Measurements from ENCODE around the gene DDX52.
A peak's percentile ranks its signal among the peaks of the same experiment; 100 is the strongest.
"Not testable (repeated sequence)": the region's sequence is repeated elsewhere in the genome, so short reads cannot be mapped to it uniquely, and the experiment has no call there.

The DDX52 gene, protein sequence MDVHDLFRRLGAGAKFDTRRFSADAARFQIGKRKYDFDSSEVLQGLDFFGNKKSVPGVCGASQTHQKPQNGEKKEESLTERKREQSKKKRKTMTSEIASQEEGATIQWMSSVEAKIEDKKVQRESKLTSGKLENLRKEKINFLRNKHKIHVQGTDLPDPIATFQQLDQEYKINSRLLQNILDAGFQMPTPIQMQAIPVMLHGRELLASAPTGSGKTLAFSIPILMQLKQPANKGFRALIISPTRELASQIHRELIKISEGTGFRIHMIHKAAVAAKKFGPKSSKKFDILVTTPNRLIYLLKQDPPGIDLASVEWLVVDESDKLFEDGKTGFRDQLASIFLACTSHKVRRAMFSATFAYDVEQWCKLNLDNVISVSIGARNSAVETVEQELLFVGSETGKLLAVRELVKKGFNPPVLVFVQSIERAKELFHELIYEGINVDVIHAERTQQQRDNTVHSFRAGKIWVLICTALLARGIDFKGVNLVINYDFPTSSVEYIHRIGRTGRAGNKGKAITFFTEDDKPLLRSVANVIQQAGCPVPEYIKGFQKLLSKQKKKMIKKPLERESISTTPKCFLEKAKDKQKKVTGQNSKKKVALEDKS

DNA sequence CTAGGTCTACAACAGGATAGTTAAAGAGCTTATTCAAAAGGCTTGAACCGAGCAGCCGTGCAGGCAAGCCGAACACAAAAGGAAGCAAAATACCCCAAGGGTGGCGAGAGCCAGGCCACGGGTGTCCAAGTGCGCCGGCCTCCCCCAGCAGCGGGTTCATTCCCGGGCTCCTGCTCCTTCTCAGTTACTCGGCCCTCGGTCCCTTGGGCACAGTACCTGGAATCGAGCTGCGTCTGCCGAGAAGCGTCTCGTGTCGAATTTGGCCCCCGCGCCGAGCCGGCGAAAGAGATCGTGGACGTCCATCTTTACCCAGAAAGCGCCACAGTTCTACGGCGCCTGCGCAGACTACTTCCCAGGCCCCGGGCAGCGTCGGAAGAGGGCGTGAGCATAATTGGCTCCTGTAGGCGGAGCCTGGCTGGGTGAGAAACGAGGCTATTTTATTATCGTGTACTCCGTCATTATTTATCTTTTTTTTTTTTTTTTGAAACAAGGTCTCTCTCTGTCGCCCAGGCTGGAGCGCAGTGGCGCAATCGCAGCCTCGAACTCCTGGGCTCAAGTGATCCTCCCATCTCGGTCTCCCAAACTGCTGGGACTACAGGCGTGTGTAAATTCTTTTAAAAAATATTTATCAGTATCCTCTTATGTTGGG is at the start of gene DDX52:
TSS of gene DDX52 (minus strand) at position 329 of the 649 bp plus-strand sequence. CDS start at position 303, 26 bp downstream.
- DNase-seq (ENCODE audit: low read depth in 2 of 3, low spot score in 1 of 3), result peak; percentile 73 to 86 (median 78)

DNA sequence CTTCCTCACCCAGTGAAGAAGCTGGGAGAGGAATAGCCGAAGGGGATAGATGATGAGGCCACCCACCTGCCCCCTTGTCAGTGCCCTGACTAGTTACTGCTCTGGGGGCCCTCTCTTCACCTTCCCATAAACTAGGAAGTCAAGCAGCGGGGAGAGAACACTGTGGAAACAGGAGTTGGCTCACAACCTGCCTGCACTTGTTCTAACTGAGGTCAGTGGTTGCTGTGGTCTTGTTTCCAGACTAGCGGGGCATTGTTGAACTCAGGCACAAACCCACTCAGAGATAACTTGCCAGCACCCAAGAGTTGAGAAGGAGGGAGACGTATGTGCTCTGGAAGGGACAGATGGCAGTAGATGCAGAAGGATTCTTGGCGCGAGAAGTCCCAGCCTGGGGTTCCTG is 48.6 kb upstream of the DDX52 start:
- no peak for DNase-seq (ENCODE audit: low read depth in 2 of 3, low spot score in 1 of 3)

DNA sequence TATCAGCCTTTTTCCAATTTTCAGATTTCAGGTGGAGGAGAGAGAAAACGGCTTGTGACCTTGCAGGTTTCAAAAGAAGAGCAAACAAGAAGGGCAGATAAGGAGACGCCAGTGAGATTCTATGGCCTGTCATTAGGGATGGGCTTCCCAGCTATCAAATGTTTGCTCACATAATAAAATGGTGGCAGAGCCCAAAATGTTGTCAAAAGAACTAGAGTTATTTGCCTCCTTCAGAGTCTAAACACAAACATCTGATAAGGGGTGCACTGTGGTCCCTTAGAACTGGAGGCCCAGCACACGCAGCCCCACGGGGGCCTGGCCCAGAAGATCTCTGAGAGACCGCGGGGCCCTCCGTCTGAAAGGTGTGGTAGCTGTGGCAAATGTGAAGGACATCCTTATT is 46.1 kb upstream of the DDX52 start:
- DNase-seq (ENCODE audit: low read depth in 2 of 3, low spot score in 1 of 3), result no peak

DNA sequence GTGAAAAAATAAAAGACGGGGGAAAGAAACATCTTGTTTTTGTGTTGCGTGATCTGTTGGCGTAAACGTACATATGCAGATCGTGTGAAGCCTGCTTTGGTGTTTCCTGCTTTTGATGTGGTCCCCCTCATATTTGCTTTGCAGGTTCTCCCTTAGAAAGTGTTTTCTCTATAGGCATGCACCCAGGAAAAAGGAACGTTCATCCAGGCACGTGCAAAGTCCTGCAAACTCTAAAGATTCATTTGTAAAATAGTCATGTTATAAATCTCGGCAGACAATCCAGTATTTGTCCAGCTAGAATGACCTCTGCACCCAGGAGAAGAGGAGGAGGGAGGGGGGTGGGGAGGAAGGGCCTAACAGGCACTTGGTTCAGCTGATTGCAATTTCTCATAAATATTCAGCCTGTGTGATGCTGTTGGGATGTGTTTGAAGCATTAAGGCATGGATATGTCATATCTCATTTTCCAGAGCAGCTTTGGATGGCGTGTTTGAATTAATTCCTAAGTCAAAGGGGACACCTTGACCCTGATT is 40.3 kb upstream of the DDX52 start:
- DNase-seq (ENCODE audit: low read depth in 2 of 3, low spot score in 1 of 3), result no peak

DNA sequence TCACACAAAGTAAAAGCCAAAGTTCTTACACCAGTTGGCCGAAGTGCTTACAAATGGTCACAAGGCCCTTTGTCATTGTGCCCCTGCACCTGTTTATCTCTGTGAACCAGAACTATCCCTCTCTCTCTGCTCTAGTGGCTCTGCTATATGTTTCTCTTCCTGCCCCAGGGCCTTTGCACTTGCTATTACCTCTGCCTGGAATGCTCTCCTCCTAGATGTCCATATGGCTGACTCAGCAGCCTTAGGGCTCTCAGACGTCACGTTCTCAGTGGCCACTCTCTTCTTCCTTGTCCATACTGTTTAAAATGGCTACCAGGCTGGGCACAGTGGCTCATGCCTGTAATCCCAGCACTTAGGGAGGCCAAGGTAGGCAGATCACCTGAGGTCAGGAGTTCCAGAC is 38.8 kb upstream of the DDX52 start:
- no peak for DNase-seq (ENCODE audit: low read depth in 2 of 3, low spot score in 1 of 3)

DNA sequence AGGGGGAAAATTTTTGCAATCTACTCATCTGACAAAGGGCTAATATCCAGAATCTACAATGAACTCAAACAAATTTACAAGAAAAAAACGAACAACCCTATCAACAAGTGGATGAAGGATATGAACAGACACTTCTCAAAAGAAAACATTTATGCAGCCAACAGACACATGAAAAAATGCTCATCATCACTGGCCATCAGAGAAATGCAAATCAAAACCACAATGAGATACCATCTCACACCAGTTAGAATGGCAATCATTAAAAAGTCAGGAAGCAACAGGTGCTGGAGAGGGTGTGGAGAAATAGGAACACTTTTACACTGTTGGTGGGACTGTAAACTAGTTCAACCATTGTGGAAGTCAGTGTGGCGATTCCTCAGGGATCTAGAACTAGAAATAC is 36.7 kb upstream of the DDX52 start:
- DNase-seq (ENCODE audit: low read depth in 2 of 3, low spot score in 1 of 3), result not testable (repeated sequence)

DNA sequence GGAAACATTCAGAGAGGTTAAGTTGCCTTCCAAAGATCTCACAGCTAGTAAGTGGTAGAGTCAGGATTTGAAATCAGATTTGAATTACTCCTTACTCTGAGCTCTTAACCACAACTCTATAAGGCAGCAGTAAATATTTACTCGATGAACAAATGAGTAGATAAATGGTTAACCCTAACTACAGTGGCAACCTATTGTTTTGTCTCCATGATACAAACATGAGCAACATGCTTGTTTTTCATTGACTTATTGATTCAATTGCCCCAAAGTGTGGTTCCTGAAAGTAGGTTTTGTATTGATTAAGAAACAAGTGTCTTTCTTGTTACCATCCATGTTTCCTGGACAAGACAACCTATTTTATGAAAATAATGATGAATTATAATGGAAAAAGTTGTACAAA is 34.8 kb upstream of the DDX52 start:
- DNase-seq (ENCODE audit: low read depth in 2 of 3, low spot score in 1 of 3), result no peak

DNA sequence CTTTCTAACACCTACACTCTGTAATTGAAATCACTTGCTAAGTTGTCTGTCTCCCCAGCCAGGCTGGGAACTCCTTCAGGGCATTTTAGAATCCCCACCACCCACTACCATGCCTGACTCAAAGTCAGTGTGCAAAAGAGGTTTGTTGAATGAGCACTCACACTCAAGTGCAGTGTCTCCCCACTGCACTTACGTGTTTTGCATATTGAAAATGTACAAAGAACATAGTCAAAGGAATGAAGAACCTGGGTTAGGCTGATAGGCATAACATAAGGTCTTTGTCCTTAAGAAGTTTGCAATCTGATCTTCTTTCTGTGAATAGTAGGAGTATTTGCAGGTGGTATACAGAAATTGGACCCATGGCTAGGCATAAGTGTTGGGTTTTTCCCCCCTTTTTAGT is 33.8 kb upstream of the DDX52 start:
- DNase-seq (ENCODE audit: low read depth in 2 of 3, low spot score in 1 of 3), result no peak

DNA sequence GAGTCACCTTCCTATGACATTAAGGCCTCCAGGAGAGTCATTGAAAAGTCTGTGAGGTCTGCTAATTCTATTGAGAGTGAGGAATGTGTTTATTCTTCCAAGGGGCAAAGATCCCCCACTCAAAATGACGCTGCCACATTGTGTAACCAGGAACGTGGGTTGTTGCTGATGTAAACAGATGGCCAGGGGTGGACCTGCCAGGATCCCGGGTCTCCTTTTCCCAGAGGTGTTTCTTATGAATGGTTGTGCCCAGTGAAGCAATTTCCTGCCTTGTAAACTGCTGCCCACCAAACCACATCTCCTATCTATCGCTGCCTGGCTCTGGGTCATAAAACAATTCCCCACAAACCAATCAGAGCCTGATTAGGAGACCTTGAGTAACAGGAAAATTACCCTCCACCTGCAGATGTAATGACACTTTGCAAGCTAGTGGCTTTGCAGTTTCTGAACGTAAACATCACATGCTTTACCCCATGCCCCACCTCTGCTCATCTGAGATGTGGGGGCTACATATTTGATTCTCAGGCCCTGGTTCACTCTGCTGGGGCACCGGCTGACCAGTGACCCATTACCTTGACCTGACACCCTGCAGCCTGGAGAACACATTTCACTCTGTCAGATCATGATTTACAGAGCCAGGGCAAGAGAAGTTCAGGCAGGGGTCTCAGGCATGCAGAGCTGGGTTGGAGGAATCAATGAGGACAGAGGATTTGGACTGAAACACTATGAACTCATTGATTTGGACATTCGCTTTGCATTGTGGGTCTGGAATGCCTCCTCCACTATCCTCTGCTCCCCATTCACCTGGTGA is 33.1 kb upstream of the DDX52 start:
- DNase-seq (ENCODE audit: low read depth in 2 of 3, low spot score in 1 of 3), result no peak

DNA sequence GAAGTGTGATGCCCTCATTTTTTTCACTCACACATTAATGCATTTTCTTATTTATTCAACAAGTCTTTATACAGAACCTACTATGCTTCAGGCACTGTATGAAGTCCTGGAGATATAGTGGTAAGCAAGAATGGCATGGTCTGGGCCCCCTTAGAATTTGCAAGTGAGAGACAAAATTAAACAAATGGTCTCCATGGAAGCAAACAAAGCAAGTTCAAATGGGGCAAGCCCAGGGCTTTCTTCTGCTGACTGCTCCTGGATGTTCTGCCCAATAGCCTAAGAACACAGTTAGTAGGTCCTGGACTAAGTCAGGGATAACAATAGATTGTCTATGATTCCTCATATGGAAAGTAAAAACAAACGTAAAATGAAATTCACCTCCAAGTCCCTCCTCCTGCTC is 31.3 kb upstream of the DDX52 start:
- DNase-seq (ENCODE audit: low read depth in 2 of 3, low spot score in 1 of 3), result no peak

DNA sequence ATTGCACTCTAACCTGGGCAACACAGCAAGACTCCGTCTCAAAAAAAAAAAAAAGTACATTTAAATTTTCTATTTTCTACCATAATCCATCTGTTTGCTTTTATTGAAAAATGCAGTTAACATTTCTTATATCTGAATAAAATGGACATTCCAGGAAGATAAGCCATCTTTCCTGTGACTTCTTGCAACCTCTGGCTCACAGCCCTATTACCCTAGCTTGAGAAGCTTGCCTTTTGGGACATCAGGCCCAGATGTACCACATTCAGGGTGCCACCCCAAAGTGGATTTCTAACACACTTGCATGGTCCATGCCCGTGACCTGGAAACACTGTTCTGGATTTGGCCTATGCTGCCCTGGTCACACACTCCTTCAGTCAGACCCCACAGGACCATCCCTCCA is 30.1 kb upstream of the DDX52 start:
- DNase-seq (ENCODE audit: low read depth in 2 of 3, low spot score in 1 of 3), result no peak

DNA sequence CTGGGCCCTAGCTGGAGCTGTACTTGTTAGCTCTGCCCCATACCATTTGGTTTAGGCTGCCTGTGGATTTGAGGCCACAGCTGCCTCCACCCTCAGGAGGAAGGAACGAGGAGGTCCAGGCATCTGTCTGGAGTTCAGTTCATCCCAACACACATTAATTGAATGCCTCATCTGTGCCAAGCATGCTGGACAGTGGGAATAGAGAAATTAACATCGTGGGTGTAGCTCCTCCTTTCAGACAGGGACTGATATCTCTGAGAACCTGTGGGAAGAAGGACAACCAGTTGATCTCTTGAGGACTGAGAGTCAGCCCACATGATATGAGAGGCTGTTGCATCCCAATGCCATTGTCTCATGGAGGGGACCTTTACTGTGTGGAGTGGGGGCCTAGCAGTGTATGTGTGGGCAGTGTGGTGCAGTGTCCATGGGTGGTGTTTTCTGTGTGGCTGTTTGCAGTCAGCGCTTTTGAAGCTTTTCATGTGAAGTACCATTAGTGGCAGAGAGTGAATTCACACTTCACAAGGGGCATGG is 29.4 kb upstream of the DDX52 start:
- no peak for DNase-seq (ENCODE audit: low read depth in 2 of 3, low spot score in 1 of 3)

DNA sequence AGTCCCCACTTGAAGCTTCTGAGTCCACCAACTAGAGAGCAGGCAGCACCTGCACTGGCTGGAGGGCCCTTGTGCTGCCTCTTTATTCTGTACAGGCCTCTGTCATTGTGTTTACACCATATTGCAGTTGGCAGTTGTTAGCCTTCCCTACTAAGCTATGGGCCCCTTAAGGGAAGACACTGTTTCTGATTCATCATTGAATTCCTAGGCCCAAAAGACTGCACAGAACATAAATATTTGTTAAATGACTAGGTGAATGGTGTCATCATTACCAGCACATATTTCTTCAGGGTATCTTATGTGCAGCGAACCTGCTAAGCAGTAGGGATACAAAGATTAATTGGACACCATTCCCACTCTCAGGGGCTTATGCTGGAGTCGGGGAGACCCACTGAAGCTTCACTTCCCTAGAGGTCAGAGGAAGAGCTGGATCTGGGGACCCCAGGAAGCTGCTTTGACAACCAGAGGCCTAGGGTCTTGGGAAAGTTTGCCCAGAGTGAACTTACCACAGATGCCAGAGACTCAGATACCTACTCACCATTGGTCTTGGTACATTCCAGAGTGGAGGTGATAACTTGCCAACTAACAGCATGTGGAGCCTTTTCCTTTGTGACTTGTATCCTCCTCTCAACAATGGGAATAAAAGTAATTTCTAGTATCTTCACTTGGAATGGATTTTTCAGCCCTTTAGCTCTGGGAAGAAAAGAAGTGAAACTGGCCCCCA is 28.7 kb upstream of the DDX52 start:
- DNase-seq (ENCODE audit: low read depth in 2 of 3, low spot score in 1 of 3), result no peak

DNA sequence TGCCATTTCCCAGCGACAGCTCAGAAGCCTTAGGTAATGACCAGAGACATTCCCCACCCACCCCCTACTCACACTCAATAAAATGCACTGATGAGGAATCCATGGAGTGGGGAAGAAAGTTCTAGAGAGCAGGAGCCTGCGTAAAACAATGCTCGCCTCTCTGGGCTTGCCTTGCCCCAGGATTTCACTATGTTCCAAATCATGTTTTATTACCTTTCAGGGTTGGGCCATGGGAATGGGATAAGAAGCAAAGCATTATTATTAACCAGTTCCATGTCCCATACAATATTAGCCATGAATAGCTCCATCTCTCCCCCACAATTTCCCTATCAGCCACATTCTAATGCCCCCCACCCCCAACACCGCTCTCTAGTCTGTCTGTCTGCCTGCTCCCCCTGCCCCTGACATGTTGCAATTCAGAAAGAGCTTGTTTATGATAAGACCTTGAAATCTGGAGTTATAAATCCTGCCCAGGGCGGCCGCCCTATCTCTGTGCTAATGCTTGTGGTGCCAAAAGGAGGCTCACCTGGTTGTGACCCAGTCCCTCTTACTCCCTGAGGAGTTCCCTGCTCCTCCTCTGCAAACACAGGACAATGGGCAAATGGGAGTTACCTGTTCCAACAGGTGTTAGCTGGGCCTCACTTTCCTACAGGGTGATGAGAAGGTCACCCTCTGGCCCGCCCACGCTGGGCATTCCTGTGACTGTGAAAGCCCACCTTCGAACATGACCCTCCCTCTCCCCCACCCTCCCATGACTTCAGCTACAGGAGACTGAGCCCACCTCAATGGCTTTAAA is 28.0 kb upstream of the DDX52 start:
- no peak for DNase-seq (ENCODE audit: low read depth in 2 of 3, low spot score in 1 of 3)

DNA sequence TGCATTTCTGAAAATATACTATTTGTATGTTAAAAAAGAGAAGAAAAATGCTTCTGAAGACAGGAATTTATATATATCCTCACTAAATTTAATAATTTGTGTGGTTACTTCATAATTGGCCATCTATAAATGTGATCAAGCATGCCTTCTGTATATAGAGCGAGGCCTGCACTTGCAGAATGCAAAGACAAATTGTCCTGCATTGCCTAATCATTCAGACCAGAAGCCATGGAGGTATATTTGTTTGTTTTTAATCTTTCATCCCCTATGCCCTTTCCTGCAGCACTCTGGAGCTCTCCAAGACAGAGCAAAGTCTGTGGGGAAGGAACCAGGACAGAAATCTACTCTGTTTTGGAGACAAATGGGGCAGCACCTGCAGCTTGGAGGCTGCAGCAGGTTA is 23.8 kb upstream of the DDX52 start:
- DNase-seq (ENCODE audit: low read depth in 2 of 3, low spot score in 1 of 3), result no peak

DNA sequence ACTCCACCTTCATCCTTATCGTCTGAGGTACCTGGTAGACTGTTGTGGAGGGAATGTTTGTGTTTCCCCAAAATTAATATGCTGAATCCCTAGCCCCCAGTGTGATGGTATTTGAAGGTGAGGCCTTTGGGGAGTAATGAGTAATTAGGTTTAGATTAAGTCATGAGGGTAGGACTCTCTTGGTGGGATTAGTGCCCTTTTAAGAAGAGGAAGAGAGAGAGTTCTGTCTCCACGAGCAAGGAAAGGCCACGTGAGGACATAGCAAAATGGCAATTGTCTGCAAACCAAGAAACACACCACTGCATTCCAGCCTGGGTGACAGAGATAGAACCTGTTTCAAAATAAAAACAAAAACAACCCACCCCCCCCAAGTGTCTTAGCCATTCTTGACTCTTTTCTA is 21.0 kb upstream of the DDX52 start:
- no peak for DNase-seq (ENCODE audit: low read depth in 2 of 3, low spot score in 1 of 3)

DNA sequence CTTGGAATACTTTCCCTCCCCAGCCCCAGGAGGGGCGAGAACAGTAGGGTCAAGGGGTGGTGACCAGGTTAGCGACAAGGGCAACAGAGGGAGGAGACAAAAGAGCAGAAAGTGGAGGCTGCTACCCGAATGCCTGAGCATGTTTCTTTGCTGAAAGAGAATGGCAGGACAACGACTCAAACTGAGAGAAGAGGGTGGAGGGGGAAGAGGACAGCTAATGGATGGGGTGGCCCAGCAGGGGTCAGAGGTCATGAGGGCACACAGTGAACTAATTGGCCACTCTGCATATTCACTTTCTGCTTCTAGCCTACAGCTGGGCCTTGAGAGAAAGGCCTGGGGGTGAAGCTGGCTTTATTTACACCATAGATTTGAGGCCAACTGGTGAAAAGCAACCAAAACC is 19.1 kb upstream of the DDX52 start:
- no peak for DNase-seq (ENCODE audit: low read depth in 2 of 3, low spot score in 1 of 3)

DNA sequence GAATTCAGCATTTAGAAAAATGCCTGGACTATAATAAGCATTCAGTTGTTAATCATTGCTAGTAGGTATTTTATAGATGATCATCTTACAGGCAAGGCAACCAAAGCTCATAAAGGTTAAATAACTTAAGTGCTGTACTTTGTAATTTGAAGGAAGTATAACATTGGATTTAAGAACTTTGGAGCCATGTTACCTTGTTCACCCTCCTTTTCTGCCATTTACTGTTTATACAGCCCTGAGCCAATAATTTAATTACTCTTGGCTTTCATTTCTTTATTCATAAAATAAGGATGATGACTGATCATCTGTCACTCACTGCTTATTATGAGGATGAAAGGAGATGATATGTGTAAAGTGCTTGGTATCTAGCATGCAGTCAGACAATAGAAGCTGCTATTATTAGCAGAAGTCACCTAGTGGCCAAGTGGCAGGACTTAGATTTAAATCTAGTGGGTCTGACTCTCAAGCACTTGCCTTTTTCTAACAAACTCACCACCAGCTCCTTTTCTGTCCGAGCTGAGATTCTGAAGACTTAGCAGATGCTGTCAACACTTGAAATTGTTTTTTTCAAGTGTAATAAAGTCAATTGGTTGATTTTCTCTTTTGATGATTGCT is 18.3 kb upstream of the DDX52 start:
- DNase-seq (ENCODE audit: low read depth in 2 of 3, low spot score in 1 of 3), result no peak

DNA sequence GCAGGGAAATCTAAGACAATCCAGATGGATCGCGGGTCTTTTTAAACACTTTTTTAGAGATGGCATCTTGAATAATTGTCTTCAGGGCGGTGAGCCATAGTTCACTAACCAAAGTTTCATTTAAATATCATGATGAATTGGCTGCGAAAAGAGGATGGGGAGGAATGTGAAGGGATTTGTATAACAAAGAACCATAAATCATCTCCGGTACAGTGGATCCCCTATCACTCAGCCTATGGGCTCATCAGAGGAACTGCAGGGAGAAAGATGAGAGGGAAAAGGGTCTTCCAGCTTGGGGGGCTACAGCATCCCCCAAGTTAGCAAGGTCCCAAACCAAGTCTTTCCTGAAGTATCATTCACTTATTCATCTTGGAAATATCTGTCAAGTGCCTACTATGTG is 16.7 kb upstream of the DDX52 start:
- no peak for DNase-seq (ENCODE audit: low read depth in 2 of 3, low spot score in 1 of 3)
